ENCODE data around the gene COMP. TPM values are rescaled to one million over a fixed set of nuclear protein-coding genes. Genes with fewer than 3 reads are reported as not detected.

The COMP gene
- total and polyA plus RNA-seq, 10 of the 15 experiments (the other 5 are each of a cell fraction or from before 2014, with no cell fraction given), result 0.17 TPM; not detected in 9

GRCh38 chr19:18833849-18834643 lies 42.9 kb upstream of the COMP start (continued):
- TF ChIP-seq CEBPZ (IDR thresholded peaks at IDR 0.05; ENCODE audit: low read depth, low read length), result no peak
- TF ChIP-seq TCF12 (IDR thresholded peaks at IDR 0.05; ENCODE audit: low read depth, low read length), result no peak
- TF ChIP-seq MYB (IDR thresholded peaks at IDR 0.05; ENCODE audit: borderline replicate concordance, low read depth, low read length), result no peak
- no peak for TF ChIP-seq MEF2B (IDR thresholded peaks at IDR 0.05; ENCODE audit: partially characterized antibody, poor library complexity, severe bottlenecking)
- TF ChIP-seq RUNX3 (IDR thresholded peaks at IDR 0.05; ENCODE audit: low read length), result 0 out of 2 replicates have a peak, but pooled peaks have one; percentile 20
- TF ChIP-seq YBX1 (IDR thresholded peaks at IDR 0.05), result no peak
- no peak for TF ChIP-seq RFX5 (IDR thresholded peaks at IDR 0.05; ENCODE audit: low read depth, low read length)
- TF ChIP-seq ZNF207 (IDR thresholded peaks at IDR 0.05; ENCODE audit: borderline replicate concordance), result no peak
- no peak for TF ChIP-seq TAF1 (IDR thresholded peaks at IDR 0.05; ENCODE audit: borderline replicate concordance, low read depth, low read length)
- no peak for TF ChIP-seq RCOR1 (conservative IDR thresholded peaks at IDR 0.05; ENCODE audit: low read depth, low read length)
- no peak for TF ChIP-seq ZNF622 (IDR thresholded peaks at IDR 0.05)
- TF ChIP-seq ESRRA (IDR thresholded peaks at IDR 0.05; ENCODE audit: low read length), result no peak
- no peak for TF ChIP-seq GABPA (IDR thresholded peaks at IDR 0.05; ENCODE audit: low read depth)
- TF ChIP-seq CHD2 (IDR thresholded peaks at IDR 0.05; ENCODE audit: borderline replicate concordance, low read depth, low read length), result no peak
- TF ChIP-seq POLR2AphosphoS2 (IDR thresholded peaks at IDR 0.05; ENCODE audit: low read depth, low read length), result 0 out of 2 replicates have a peak, but pooled peaks have one; percentile 30
- TF ChIP-seq TARDBP (IDR thresholded peaks at IDR 0.05; ENCODE audit: borderline replicate concordance), result no peak
- no peak for TF ChIP-seq SMC3 (IDR thresholded peaks at IDR 0.05; ENCODE audit: borderline replicate concordance, low read length)
- no peak for TF ChIP-seq RELA (IDR thresholded peaks at IDR 0.05; ENCODE audit: borderline replicate concordance, partially characterized antibody)
- no peak for TF ChIP-seq DPF2 (IDR thresholded peaks at IDR 0.05)
- TF ChIP-seq KAT2A (conservative IDR thresholded peaks at IDR 0.05; ENCODE audit: control insufficient read depth, low read depth, low read length), result no peak

Data from GM12878 (cell line).